HepG2 (cell line): ENCODE measurements around the gene NPEPL1. TPM values are rescaled to one million over a fixed set of nuclear protein-coding genes. Genes with fewer than 3 reads are reported as not detected.

Experiments used
- ATAC-seq: fragments of 200-7000 bp; cut with Tn5 transposase; 3 replicates; pipeline ENCODE4 v1.9.1; 2020; ENCODE audit warnings: mild to moderate bottlenecking, moderate library complexity
- BruUV-seq: library from RNA; stranded (reverse); fragments of 400-500 nt; replicated peaks from 2 replicates; lab custom pipeline; 2021; lab: Mats Ljungman, UMichigan
- CTCF ChIA-PET: fragments of 300-600 bp; formaldehyde crosslinking; extraction: SDS; loops from one replicate; lab custom pipeline; 2021; ENCODE audit warnings: low total read pairs, inconsistent platforms, low intra/inter-chr PET ratio; lab: Yijun Ruan, JAX
- POLR2A ChIA-PET: fragments of 350-600 bp; sonication (Branson Sonifier 250); formaldehyde crosslinking; loops from one replicate; lab custom pipeline; 2020; ENCODE audit warnings: antibody characterized with exemption, inconsistent platforms; lab: Yijun Ruan, JAX
- DNase-seq: peaks from one replicate; pipeline ENCODE4 v3.0.0-alpha.2; 2015; ENCODE audit warnings: low spot score
- FAIRE-seq: peaks from 3 replicates; lab custom pipeline; 2011; peaks lifted over from hg19 to GRCh38; lab: Jason Lieb, UNC
- H2AFZ ChIP-seq: one replicate; pipeline ENCODE4 v1.6.1; 2011; ENCODE audit warnings: low read length, inconsistent platforms
- H3K27ac ChIP-seq: fragments of 300-600 bp; 3 replicates; pipeline ENCODE4 v1.8.0; 2011; ENCODE audit warnings: mixed run types, mild to moderate bottlenecking, mixed read lengths, low read length, inconsistent platforms; ENCODE audit not compliant: insufficient read depth; ENCODE audit errors: extremely low read length
- H3K27me3 ChIP-seq, 2 experiments: fragments of 200-600 bp in 1 of 2; 2 replicates in 1 of 2; 3 replicates in 1 of 2; pipeline versions ENCODE4 v1.6.0 to v1.8.0; 2011; ENCODE audit warnings: low read length in 2 of 2, mild to moderate bottlenecking in 2 of 2, moderate library complexity in 2 of 2, inconsistent platforms in 1 of 2; ENCODE audit not compliant: insufficient read depth in 2 of 2, control insufficient read depth in 1 of 2
- H3K36me3 ChIP-seq, 2 experiments: fragments of 200-600 bp in 1 of 2; replicated peaks in 1 of 2; 2 replicates in 1 of 2; 3 replicates in 1 of 2; pipeline versions ENCODE4 v1.5.1 to v1.8.0; 2011; ENCODE audit warnings: low read length in 2 of 2, inconsistent platforms in 1 of 2; ENCODE audit not compliant: insufficient read depth in 2 of 2, control insufficient read depth in 1 of 2
- H3K4me1 ChIP-seq: 2 replicates; pipeline ENCODE4 v1.5.1; 2012; ENCODE audit warnings: low read length, inconsistent platforms; ENCODE audit not compliant: insufficient read depth
- H3K4me2 ChIP-seq: 2 replicates; pipeline ENCODE4 v1.6.0; 2011; ENCODE audit warnings: low read depth, low read length, inconsistent platforms
- H3K4me3 ChIP-seq, 3 experiments: fragments of 200-600 bp in 1 of 3; sonication (generic), shearing (Covaris generic) in 1 of 3; replicated peaks in 1 of 3; 2 replicates each; pipeline ENCODE4 v1.5.1; 2011 to 2016; ENCODE audit warnings: low read length in 3 of 3, inconsistent platforms in 2 of 3, low read depth in 2 of 3, mild to moderate bottlenecking in 2 of 3, control low read depth in 1 of 3, mixed read lengths in 1 of 3; ENCODE audit not compliant: insufficient read depth in 1 of 3
- H3K79me2 ChIP-seq: one replicate; pipeline ENCODE4 v1.6.1; 2011; ENCODE audit warnings: low read length, inconsistent platforms; ENCODE audit not compliant: insufficient read depth
- H3K9ac ChIP-seq: 2 replicates; pipeline ENCODE4 v1.6.0; 2011; ENCODE audit warnings: mild to moderate bottlenecking, low read depth, low read length, inconsistent platforms; ENCODE audit not compliant: insufficient read depth
- H3K9me3 ChIP-seq: 2 replicates; pipeline ENCODE4 v1.5.1; 2012; ENCODE audit warnings: mild to moderate bottlenecking, low read length
- H4K20me1 ChIP-seq: 2 replicates; pipeline ENCODE4 v1.6.0; 2011; ENCODE audit warnings: inconsistent platforms, mild to moderate bottlenecking, low read length, moderate library complexity; ENCODE audit not compliant: insufficient read depth
- ETV5 ChIP-seq: IDR thresholded peaks from 2 replicates; pipeline ENCODE4 v1.6.1; 2018; ENCODE audit warnings: missing biosample characterization, missing genetic modification reagents, inconsistent platforms, borderline replicate concordance
- FLYWCH1 ChIP-seq: sonication (generic); formaldehyde crosslinking; IDR thresholded peaks from 2 replicates; pipeline ENCODE4 v1.8.1; 2023; ENCODE audit warnings: mild to moderate bottlenecking, missing genetic modification reagents
- KAT2B ChIP-seq: fragments of 150-350 bp; IDR thresholded peaks from 2 replicates; pipeline ENCODE4 v1.6.1; 2014; ENCODE audit warnings: low read depth, low read length, borderline replicate concordance
- KDM1A ChIP-seq: IDR thresholded peaks from 2 replicates; pipeline ENCODE4 v1.6.1; 2016; ENCODE audit warnings: missing compliant biosample characterization
- MAZ ChIP-seq, 2 experiments: sonication (generic) in 1 of 2; formaldehyde crosslinking in 1 of 2; IDR thresholded peaks; 2 replicates each; pipeline versions ENCODE4 v1.5.0 to v1.6.1; 2012 to 2020; ENCODE audit warnings: low read depth in 2 of 2, mild to moderate bottlenecking in 2 of 2, borderline replicate concordance in 1 of 2, improper control_type of control experiment in 1 of 2, low read length in 1 of 2, missing genetic modification reagents in 1 of 2, moderate library complexity in 1 of 2
- ZNF296 ChIP-seq: sonication (generic); formaldehyde crosslinking; conservative IDR thresholded peaks from 2 replicates; pipeline ENCODE4 v1.5.0; 2020; ENCODE audit warnings: mild to moderate bottlenecking, missing genetic modification reagents
- WGBS: methylation state at CpG from one replicate; pipeline ENCODE4 v1.1.6; 2017; ENCODE audit warnings: low lambda C conversion rate; 5-methylcytosine and 5-hydroxymethylcytosine counted together
- in situ Hi-C: cut with HindIII; loops from 2 replicates; pipeline ENCODE4 v1.10.0; 2017; ENCODE audit warnings: low pct_unique_long_range_greater_than_20kb; ENCODE audit not compliant: extremely low pct_ligation_motif_present
- intact Hi-C: fragments of 100-400 bp; cut with micrococcal nuclease; formaldehyde crosslinking; loops from one replicate; pipeline ENCODE4 v1.10.0; 2022; ENCODE audit not compliant: unreplicated experiment
- polyA plus RNA-seq, 8 experiments: library from polyadenylated mRNA; depleted of rRNA in 3 of 8; stranded (reverse) in 7 of 8; unstranded in 1 of 8; fragments of >200 nt; fragmentation: Illumina TruSeq in 4 of 8; extraction: Trizol in 4 of 8; gene quantifications; 2 replicates each; pipeline versions ENCODE4 v1.2.1 to v1.2.3, GENCODE V29; 2011 to 2016; ENCODE audit warnings: low read depth in 4 of 8, missing spikeins in 1 of 8, mixed read lengths in 1 of 8; ENCODE audit not compliant: insufficient read depth in 1 of 8
- total RNA-seq, 5 experiments: library from RNA; depleted of rRNA; stranded (reverse); fragments of >200 nt; fragmentation: Illumina TruSeq; extraction: Trizol; gene quantifications; 2 replicates each; pipeline ENCODE4 v1.2.3, GENCODE V29; 2016; ENCODE audit warnings: low read depth in 1 of 5
- TF ChIP-seq, protein P1 (sequence below): sonication (generic); formaldehyde crosslinking; IDR thresholded peaks from 2 replicates; pipeline ENCODE4 v1.9.0; 2021; ENCODE audit warnings: missing genetic modification reagents, borderline replicate concordance
- TF ChIP-seq, protein P2 (sequence below): sonication (generic); formaldehyde crosslinking; IDR thresholded peaks from 2 replicates; pipeline ENCODE4 v1.9.0; 2022; ENCODE audit warnings: missing genetic modification reagents, mild to moderate bottlenecking, borderline replicate concordance
- TF ChIP-seq, protein P3 (sequence below): sonication (generic); formaldehyde crosslinking; IDR thresholded peaks from 2 replicates; pipeline ENCODE4 v1.5.1; 2020; ENCODE audit warnings: mild to moderate bottlenecking, moderate library complexity, missing genetic modification reagents

Gene NPEPL1
- total and polyA plus RNA-seq, 2 of the 13 experiments (the other 11 are each of a cell fraction or from before 2014, with no cell fraction given), result 4.1 to 7.5 TPM

DNA sequence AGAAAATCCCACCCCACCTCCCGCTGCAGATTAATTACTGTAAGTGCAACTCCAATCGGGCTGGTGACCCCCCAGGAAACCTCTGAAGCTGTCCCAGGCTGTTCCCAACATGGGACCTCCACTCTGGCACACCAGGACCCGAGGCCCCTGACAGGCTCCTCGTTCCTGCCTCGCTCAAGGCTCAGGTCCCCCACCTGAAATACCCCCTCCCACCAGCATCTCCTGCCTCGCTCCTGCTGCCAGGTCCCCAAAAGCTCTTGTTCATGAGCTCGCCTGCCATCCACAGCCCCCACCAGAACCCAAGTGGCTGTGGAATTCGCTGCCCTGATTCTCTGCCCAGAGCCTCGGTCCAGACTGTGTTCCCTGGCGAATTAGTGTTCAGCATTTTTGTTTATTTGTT, 26.1 kb downstream of the NPEPL1 start:
- H3K36me3 ChIP-seq, result no peaks in the 10 kb centered on the region
- H2AFZ ChIP-seq, result no peak overlapping the region
- ChIA-PET CTCF (no interaction called here), POLR2A (no interaction called here)
- H3K27me3 ChIP-seq, result peaks cover 16 to 42% of the 10 kb centered on the region in 2 experiments
- H3K9ac ChIP-seq, result no peak overlapping the region
- 63% methylated on average over 10 of the region's 10 CpGs for WGBS
- DNase-seq, result no peak
- H3K4me2 ChIP-seq, result no peak overlapping the region
- no peaks in the 10 kb centered on the region for H3K9me3 ChIP-seq
- no peak overlapping the region for H3K4me3 ChIP-seq
- in situ Hi-C loops, result no loop called here
- H3K27ac ChIP-seq, result no peak overlapping the region
- intact Hi-C loops, result no loop called here
- no peaks in the 10 kb centered on the region; the same call in 1 of the 2 replicates for H4K20me1 ChIP-seq
- ATAC-seq, result no peak
- H3K4me1 ChIP-seq, result peaks cover 23% of the 10 kb centered on the region
- no peaks in the 10 kb centered on the region for H3K79me2 ChIP-seq
- no TSS peak for BruUV-seq
- TF ChIP-seq MAZ (IDR thresholded peaks at IDR 0.05; ENCODE audit: borderline replicate concordance, low read depth, low read length), result no peak
- no peak for TF ChIP-seq MAZ (CRISPR knock-in tag; IDR thresholded peaks at IDR 0.05; ENCODE audit: low read depth)
- TF ChIP-seq KAT2B, result no peak
- TF ChIP-seq, protein P1, sequence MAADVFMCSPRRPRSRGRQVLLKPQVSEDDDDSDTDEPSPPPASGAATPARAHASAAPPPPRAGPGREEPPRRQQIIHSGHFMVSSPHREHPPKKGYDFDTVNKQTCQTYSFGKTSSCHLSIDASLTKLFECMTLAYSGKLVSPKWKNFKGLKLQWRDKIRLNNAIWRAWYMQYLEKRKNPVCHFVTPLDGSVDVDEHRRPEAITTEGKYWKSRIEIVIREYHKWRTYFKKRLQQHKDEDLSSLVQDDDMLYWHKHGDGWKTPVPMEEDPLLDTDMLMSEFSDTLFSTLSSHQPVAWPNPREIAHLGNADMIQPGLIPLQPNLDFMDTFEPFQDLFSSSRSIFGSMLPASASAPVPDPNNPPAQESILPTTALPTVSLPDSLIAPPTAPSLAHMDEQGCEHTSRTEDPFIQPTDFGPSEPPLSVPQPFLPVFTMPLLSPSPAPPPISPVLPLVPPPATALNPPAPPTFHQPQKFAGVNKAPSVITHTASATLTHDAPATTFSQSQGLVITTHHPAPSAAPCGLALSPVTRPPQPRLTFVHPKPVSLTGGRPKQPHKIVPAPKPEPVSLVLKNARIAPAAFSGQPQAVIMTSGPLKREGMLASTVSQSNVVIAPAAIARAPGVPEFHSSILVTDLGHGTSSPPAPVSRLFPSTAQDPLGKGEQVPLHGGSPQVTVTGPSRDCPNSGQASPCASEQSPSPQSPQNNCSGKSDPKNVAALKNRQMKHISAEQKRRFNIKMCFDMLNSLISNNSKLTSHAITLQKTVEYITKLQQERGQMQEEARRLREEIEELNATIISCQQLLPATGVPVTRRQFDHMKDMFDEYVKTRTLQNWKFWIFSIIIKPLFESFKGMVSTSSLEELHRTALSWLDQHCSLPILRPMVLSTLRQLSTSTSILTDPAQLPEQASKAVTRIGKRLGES (CRISPR knock-in tag), result no peak
- TF ChIP-seq, protein P2, sequence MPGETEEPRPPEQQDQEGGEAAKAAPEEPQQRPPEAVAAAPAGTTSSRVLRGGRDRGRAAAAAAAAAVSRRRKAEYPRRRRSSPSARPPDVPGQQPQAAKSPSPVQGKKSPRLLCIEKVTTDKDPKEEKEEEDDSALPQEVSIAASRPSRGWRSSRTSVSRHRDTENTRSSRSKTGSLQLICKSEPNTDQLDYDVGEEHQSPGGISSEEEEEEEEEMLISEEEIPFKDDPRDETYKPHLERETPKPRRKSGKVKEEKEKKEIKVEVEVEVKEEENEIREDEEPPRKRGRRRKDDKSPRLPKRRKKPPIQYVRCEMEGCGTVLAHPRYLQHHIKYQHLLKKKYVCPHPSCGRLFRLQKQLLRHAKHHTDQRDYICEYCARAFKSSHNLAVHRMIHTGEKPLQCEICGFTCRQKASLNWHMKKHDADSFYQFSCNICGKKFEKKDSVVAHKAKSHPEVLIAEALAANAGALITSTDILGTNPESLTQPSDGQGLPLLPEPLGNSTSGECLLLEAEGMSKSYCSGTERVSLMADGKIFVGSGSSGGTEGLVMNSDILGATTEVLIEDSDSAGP (CRISPR knock-in tag), result no peak
- TF ChIP-seq ETV5 (CRISPR knock-in tag), result no peak
- no peak for TF ChIP-seq FLYWCH1 (CRISPR knock-in tag)
- TF ChIP-seq, protein P3, sequence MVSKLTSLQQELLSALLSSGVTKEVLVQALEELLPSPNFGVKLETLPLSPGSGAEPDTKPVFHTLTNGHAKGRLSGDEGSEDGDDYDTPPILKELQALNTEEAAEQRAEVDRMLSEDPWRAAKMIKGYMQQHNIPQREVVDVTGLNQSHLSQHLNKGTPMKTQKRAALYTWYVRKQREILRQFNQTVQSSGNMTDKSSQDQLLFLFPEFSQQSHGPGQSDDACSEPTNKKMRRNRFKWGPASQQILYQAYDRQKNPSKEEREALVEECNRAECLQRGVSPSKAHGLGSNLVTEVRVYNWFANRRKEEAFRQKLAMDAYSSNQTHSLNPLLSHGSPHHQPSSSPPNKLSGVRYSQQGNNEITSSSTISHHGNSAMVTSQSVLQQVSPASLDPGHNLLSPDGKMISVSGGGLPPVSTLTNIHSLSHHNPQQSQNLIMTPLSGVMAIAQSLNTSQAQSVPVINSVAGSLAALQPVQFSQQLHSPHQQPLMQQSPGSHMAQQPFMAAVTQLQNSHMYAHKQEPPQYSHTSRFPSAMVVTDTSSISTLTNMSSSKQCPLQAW, result no peak
- TF ChIP-seq KDM1A (CRISPR knock-in tag), result no peak
- no peak for TF ChIP-seq ZNF296
- no peak for FAIRE-seq
